NOMO-1 treated with dmso at 0.1 percent for 144 hours (cell line): ENCODE data around the gene F11R.
A peak's percentile ranks its signal among the peaks of the same experiment; 100 is the strongest.
"Not testable (repeated sequence)": the region's sequence is repeated elsewhere in the genome, so short reads cannot be mapped to it uniquely, and the experiment has no call there.

Source experiments
- DNase-seq: peaks from one replicate; lab custom pipeline; 2025; ENCODE audit not compliant: unreplicated experiment; lab: John Stamatoyannopoulos, UW

The F11R gene

GRCh38 chr1:160978510-160978927, 42.4 kb downstream of the F11R start:
- no peak for DNase-seq

GRCh38 chr1:160975026-160975425, 45.9 kb downstream of the F11R start:
- DNase-seq = no peak

DNA sequence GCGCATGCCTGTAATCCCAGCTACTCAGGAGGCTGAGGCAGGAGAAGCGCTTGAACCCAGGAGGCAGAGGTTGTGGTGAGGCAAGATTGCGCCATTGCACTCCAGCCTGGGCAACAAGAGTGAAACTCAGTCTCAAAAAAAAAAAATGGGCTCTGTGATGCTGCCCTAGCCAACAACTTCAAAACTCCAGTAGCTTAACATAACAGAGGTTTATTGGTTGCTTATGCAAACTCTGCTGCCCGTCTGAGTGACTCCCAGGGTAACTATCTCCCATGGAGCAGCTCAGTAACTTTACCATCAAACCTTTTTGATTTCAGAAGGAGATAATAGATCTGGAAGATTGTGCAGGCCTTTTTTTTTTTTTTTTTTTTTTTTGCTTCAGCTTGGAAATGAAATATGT, 47.5 kb downstream of the F11R start:
- DNase-seq = no peak

DNA sequence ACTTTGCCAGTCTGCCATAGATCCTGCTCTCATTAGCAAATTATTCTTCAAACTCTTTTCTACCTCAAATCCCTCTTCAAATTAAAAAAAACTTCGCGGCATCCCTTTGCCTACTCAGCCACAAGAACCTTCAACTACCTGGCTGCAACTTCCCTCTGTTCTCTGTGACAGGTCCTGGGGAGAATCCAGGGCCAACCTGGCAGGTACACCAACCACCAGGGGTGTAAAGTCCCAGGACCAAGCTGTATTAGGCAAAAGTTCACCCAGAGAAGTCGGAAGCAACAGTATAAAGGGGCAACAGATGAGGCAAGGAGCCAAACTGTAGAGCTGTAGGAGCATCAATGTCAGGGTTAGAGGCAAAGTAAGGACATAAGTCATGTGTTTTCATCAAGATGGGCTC, 48.0 kb downstream of the F11R start:
- no peak for DNase-seq

DNA sequence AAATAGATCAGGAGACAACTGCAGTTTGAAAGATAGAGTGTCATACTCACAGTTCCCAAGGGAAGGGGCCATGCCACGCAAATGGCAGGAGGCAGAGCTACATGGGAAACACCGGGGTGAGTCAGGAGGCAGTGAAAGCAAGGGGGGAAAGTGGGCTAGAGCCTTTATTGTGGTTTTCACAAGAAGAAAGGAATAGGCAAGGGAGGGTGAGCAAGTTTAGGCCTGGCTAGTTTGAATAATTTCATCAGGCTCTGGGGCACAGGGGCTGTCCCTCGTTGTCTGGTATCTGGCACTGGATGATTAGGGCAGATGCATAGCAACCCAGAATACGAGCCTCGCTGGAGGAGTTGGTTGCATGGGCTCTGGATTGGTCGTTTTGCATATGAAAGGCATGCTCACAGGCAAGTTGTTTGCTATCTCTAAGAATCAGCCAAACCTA, 49.3 kb downstream of the F11R start:
- no peak for DNase-seq

- DNase-seq = no peak
Observed at GRCh38 chr1:160963521-160963920, 57.4 kb downstream of the F11R start.

DNA sequence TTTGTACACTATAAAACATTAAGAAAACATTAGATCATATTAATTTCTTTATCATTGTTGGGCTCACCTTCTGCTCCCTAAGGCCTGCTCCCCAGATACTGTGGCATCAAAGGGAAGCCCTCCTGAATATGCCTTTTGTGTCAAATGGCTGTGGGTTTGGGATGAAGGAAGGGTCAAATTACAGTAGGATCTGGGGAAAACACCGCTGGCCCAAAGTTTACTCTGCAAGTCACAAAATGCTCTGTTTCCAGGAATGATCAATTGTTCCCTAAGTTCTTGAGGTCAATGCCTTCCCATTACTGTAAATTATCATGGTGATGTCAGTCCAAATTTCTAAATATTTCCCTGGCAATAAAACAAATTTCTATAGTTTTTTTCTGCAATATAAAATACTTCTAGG, 59.5 kb downstream of the F11R start:
- DNase-seq = no peak

DNA sequence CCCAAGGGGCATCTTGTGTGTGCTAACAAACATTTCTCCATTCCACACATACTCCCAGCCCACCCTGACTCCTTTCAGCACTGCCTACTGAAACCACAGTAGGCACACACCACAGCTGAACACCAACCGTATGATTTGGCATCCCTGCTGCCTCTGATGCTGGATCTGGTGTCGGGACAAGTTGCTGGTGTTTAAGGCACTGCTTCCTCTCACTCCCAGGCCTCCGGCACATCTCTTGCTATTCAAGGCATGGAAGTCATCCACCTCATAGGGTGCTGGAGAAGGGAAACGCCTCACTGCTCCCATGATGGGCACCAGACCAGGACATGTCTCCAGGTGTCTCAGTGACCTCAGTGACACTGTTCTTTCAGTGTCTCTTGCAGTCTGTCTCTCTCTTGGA, 64.0 kb downstream of the F11R start:
- no peak for DNase-seq

- DNase-seq = no peak
Observed at GRCh38 chr1:160954158-160955104, 66.5 kb downstream of the F11R start, which contains the start of gene ITLN2. Gene ITLN2 (minus strand): TSS chr1:160954809. CDS start chr1:160954741, 68 bp downstream.

DNA sequence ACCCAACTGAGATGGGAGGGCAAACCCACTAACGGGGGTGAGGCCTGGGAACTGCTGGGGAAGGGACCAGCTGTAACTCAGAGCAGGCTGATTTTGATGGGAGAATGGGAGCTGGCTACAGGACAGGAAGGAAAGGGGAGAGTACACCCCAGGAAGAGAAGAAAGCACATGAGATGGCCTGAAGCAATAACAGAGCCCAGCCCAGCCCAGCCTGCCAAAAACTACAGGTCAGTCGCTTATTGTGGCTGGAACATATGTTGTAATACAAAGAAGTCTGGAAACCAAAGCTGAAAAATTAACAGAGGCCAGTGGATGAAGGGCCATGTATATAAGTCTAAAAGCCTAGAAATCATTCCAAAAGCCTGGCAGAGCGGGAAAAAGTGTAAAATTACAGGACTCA, 67.9 kb downstream of the F11R start:
- DNase-seq = no peak

DNA sequence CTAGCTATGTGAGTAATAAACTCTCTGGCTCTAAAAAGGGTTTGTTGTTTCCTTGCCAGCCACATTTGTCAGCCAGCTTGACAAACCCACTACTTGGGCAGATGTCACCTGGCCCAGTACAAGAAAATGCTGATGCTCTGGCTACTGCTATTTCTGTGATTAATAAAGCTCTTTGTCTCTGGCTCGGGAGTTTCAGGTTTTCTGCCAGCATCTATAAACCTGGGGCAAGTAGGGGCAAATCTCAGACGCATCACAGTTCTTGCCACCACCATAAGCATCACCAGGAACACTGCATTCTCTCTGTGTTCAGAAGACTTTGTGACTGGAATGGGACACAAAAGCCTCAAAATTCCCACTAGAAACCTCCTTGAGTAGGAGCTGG, 68.8 kb downstream of the F11R start:
- no peak for DNase-seq

DNA sequence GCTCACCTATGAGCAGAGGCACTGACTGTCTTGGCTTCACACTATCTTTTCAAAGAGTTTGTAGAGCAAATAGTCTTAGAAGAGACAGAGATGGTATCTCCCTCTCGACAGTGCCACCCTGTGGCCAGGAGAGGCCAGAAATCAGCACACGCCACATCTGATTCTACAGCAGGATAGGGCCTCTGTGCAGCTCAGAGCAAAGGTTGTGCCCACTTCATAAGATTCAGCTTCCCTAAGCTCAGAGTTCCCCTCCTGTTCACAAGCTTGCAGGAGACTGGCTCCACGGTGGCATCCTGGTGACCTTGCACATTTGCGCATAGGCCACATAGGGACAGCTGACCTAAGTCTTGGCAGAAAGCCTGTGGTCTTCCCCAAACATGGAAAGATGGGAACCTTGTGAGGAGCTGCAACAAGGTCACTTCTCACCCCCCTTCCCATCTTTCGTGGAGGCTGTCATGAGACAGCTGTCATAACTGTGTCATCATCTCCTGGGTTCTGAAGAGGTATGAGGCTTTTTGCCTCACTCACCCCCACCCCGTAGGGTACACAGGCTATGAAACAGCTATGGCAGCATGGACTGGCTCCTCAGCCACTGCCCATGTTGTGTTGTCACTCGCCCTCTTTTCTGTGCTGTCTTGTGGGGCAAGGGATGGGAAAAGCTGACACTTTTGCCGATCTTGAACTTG, 69.4 kb downstream of the F11R start:
- peak; percentile 33 for DNase-seq

GRCh38 chr1:160950657-160951056, 70.3 kb downstream of the F11R start:
- DNase-seq = no peak

GRCh38 chr1:160949881-160950280, 71.1 kb downstream of the F11R start:
- no peak for DNase-seq

GRCh38 chr1:160949216-160949880, 71.6 kb downstream of the F11R start:
- not testable (repeated sequence) for DNase-seq

DNA sequence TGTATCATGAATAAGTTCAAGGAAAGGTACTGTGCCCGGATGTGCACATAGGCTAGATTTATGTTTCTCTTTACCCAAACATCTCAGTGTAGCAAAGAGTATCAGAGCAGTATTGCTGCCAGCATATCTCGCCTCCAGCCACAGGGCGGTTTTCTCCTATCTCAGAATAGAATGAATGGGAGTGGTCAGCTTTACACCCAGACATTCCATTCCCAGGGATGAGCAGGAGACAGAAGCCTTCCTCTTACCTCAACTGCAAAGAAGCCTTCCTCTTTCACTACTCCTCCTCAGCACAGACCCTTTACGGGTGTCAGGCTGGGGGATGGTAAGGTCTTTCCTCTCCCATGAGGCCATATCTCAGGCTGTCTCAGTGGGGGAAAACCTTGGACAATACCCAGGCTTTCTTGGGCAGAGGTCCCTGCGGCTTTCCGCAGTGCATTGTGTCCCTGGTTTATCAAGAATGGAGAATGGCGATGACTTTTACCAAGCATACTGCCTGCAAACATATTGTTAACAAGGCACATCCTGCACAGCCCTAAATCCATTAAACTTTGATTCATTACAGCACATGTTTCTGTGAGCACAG, 73.7 kb downstream of the F11R start:
- not testable (repeated sequence) for DNase-seq

GRCh38 chr1:160945881-160946280, 75.1 kb downstream of the F11R start:
- not testable (repeated sequence) for DNase-seq
